ENCODE data around the gene PPP2R2D. TPM values are rescaled to one million over a fixed set of nuclear protein-coding genes. Genes with fewer than 3 reads are reported as not detected.

Gene PPP2R2D
- total RNA-seq, 4 donors from 2014 or later = 39.2 to 79.0 (median 52.9) TPM

DNA sequence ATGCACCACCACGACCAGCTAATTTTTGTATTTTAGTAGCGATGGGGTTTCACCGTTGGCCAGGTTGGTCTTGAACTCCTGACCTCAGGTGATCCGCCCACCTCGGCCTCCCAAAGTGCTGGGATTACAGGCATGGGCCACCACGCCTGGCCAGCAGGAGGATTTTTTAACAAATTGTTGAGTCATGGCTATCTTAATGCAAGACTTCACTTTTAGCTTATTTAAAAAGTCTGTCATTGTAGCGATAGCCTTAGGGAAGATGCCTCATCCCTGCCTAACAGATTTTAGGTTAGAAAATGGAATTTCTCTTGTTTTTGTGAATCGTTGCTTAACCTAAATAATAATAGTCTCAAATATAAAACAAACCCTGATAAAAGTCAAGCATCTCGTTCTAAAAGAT is 35.5 kb downstream of the PPP2R2D start:
- no peaks in the 10 kb centered on the region for H3K27me3 ChIP-seq
- H3K27ac ChIP-seq = no peak overlapping the region
- peaks cover 0 to 11% (median 5%) of the 10 kb centered on the region in 4 donors for H3K36me3 ChIP-seq
- 92 to 96% methylated on average over 4 to 9 of the region's 9 CpGs for WGBS, 2 donors (ENCODE audit: low coverage in 1 of 2)
- intact Hi-C loops (cut with DNase I; ENCODE audit: low total_unique reads) (no loop called here), in situ Hi-C loops (cut with MboI; ENCODE audit: low pct_ligation_motif_present in 1 of 4, low pct_unique_long_range_greater_than_20kb in 1 of 4, low sequenced_read_pairs in 3 of 4) (no loop called here)
- H3K9me3 ChIP-seq = no peaks in the 10 kb centered on the region
- H3K4me1 ChIP-seq = peaks cover 5 to 28% (median 21%) of the 10 kb centered on the region in 4 donors
- DNase-seq = no peak
- no peak for TF ChIP-seq POLR2A (IDR thresholded peaks at IDR 0.05)
- TF ChIP-seq EP300 (IDR thresholded peaks at IDR 0.05; ENCODE audit: low read depth) = no peak
- TF ChIP-seq, protein P1, sequence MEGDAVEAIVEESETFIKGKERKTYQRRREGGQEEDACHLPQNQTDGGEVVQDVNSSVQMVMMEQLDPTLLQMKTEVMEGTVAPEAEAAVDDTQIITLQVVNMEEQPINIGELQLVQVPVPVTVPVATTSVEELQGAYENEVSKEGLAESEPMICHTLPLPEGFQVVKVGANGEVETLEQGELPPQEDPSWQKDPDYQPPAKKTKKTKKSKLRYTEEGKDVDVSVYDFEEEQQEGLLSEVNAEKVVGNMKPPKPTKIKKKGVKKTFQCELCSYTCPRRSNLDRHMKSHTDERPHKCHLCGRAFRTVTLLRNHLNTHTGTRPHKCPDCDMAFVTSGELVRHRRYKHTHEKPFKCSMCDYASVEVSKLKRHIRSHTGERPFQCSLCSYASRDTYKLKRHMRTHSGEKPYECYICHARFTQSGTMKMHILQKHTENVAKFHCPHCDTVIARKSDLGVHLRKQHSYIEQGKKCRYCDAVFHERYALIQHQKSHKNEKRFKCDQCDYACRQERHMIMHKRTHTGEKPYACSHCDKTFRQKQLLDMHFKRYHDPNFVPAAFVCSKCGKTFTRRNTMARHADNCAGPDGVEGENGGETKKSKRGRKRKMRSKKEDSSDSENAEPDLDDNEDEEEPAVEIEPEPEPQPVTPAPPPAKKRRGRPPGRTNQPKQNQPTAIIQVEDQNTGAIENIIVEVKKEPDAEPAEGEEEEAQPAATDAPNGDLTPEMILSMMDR (IDR thresholded peaks at IDR 0.05) = no peak
- TF ChIP-seq POLR2AphosphoS5 (IDR thresholded peaks at IDR 0.05) = no peak
- H3K4me3 ChIP-seq = no peak overlapping the region

DNA sequence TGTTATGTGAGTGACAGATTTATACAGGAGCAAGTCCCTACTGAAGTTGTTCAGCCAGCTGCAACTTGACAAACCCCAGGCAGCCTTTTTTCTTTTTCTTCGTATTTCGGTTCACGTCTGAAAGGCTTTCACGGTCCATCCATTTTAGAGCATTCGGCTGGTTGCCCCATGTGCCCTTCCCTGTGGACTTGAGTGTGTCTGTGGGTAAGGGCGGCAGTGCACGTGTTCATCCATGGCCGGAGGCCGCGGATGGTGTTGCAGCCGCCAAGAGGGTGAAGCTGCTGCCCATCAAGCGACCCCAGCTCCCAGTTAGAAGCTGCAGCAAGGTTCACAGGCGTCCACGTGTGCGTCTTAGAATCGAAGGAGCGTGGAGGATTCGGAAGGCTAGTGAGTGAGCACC is 35.9 kb downstream of the PPP2R2D start:
- H3K9me3 ChIP-seq = no peaks in the 10 kb centered on the region
- H3K27ac ChIP-seq = no peak overlapping the region
- TF ChIP-seq POLR2AphosphoS5 (IDR thresholded peaks at IDR 0.05) (no peak), EP300 (IDR thresholded peaks at IDR 0.05; ENCODE audit: low read depth) (no peak), POLR2A (IDR thresholded peaks at IDR 0.05) (no peak)
- TF ChIP-seq, protein P1 (IDR thresholded peaks at IDR 0.05) = no peak
- no peak overlapping the region for H3K4me3 ChIP-seq
- in situ Hi-C loops (cut with MboI; ENCODE audit: low pct_ligation_motif_present in 1 of 4, low pct_unique_long_range_greater_than_20kb in 1 of 4, low sequenced_read_pairs in 3 of 4) = no loop called here
- H3K36me3 ChIP-seq = peaks cover 0 to 14% (median 5%) of the 10 kb centered on the region in 4 donors
- 89% methylated on average over 18 of the region's 18 CpGs; no CpG with 5 or more reads in 1 of the 2 donors for WGBS, 2 donors (ENCODE audit: low coverage in 1 of 2)
- intact Hi-C loops (cut with DNase I; ENCODE audit: low total_unique reads) = no loop called here
- peaks cover 5 to 24% (median 17%) of the 10 kb centered on the region in 4 donors for H3K4me1 ChIP-seq
- DNase-seq = no peak
- H3K27me3 ChIP-seq = no peaks in the 10 kb centered on the region

DNA sequence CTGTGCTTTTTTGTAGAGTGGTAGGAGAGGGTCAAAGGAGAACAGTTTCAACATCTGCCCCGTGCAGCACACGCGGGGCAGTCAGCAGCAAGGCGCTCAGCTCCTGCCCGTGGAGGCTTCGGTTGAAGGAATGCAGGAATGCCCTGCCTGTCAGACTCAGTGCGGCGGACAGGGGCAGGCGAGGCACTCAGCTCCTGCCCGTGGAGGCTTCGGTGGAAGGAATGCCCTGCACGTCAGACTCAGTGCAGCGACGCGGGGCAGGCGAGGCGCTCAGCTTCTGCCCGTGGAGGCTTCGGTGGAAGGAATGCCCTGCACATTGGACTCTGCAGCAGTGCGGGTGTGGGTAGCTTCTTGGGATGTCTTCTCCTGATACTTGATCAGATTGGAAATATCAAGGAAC is 37.0 kb downstream of the PPP2R2D start:
- intact Hi-C loops (cut with DNase I; ENCODE audit: low total_unique reads) (no loop called here), in situ Hi-C loops (cut with MboI; ENCODE audit: low pct_ligation_motif_present in 1 of 4, low pct_unique_long_range_greater_than_20kb in 1 of 4, low sequenced_read_pairs in 3 of 4) (no loop called here)
- H3K36me3 ChIP-seq = peaks cover 0 to 17% (median 5%) of the 10 kb centered on the region in 4 donors
- no peak overlapping the region for H3K27ac ChIP-seq
- no peaks in the 10 kb centered on the region for H3K9me3 ChIP-seq
- 95 to 96% methylated on average over 4 to 20 of the region's 20 CpGs for WGBS, 2 donors (ENCODE audit: low coverage in 1 of 2)
- no peaks in the 10 kb centered on the region for H3K27me3 ChIP-seq
- DNase-seq = no peak
- TF ChIP-seq EP300 (IDR thresholded peaks at IDR 0.05; ENCODE audit: low read depth) = no peak
- no peak for TF ChIP-seq POLR2A (IDR thresholded peaks at IDR 0.05)
- no peak for TF ChIP-seq POLR2AphosphoS5 (IDR thresholded peaks at IDR 0.05)
- TF ChIP-seq, protein P1 (IDR thresholded peaks at IDR 0.05) = no peak
- peaks cover 3 to 13% (median 10%) of the 10 kb centered on the region in 4 donors for H3K4me1 ChIP-seq
- no peak overlapping the region for H3K4me3 ChIP-seq

DNA sequence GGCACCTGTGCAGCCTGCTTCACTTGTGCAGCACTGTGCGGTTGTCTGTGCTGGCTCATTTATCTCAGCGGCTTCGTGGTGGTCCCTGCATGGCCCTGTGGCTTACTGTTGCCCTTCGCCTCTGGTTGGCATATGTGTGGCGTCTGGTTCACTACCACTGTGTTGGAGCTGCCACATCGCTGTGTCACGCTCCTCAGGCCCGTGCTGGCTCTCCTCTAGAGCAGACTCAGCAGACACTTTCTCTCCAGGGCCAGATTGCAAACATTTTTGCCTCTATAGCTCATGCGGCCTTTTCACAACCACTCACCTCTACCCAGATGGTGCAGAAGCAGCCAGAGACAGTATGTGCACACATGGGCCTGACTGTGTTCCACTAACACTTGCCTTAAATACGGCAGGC is 37.9 kb downstream of the PPP2R2D start:
- TF ChIP-seq EP300 (IDR thresholded peaks at IDR 0.05; ENCODE audit: low read depth) (no peak), POLR2A (IDR thresholded peaks at IDR 0.05) (no peak), POLR2AphosphoS5 (IDR thresholded peaks at IDR 0.05) (no peak)
- TF ChIP-seq, protein P1 (IDR thresholded peaks at IDR 0.05) = no peak
- no peak overlapping the region for H3K27ac ChIP-seq
- in situ Hi-C loops (cut with MboI; ENCODE audit: low pct_ligation_motif_present in 1 of 4, low pct_unique_long_range_greater_than_20kb in 1 of 4, low sequenced_read_pairs in 3 of 4) (no loop called here), intact Hi-C loops (cut with DNase I; ENCODE audit: low total_unique reads) (no loop called here)
- no peak overlapping the region for H3K4me3 ChIP-seq
- DNase-seq = no peak
- H3K27me3 ChIP-seq = no peaks in the 10 kb centered on the region
- WGBS, 2 donors (ENCODE audit: low coverage in 1 of 2) = 100% methylated on average over 3 to 10 of the region's 10 CpGs
- peaks cover 0 to 4% (median 1%) of the 10 kb centered on the region in 4 donors for H3K4me1 ChIP-seq
- H3K36me3 ChIP-seq = peaks cover 0 to 17% (median 5%) of the 10 kb centered on the region in 4 donors
- no peaks in the 10 kb centered on the region for H3K9me3 ChIP-seq

Measured in transverse colon (tissue), 4 donors.